ENCODE measurements around the gene NKPD1. TPM values are rescaled to one million over a fixed set of nuclear protein-coding genes. Genes with fewer than 3 reads are reported as not detected.

NKPD1 gene
- total RNA-seq, 6 experiments from 2014 or later, result 0.06 TPM; not detected in 5

DNA sequence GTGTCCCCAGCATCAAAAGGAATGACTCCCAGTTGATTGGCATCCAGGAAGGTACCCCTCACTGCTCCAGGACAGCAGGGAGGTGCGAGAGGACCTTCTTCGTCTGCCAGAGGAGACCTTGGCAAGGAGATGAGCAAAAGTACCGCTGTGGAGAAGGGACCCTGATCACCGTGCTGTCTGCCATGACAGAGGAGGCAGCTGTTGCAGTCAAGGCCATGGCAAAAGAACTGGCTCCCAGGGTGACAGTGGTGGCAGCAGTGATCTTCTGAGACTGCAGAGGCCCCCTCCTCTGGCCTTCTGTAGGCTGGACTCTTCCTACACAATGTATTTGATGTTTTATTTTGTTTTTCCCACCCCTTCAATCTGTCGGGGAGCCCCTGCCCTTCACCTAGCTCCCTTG, 32.0 kb downstream of the NKPD1 start:
- intact Hi-C loops (cut with DNase I), result no loop called here

DNA sequence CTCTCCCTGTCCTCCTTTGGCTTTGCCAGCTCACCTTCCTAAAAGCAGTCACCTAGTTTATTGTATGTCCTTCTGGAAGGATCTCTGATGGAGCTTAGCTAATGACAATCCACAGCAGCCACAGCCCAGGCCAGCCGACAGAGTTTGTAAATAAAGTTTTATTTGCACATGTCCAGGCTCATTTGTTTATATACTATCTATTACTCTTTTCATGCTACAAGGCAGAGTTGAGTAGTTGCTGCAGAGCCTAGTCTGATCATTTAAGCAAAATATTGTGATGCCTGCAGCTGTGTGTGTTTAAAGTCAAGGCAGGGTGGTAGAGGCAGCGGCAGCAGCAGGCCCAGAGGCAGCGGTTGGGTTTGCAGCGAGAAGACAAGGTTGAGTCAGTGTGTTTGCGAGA, 32.6 kb downstream of the NKPD1 start:
- no peak overlapping the region for H3K27ac ChIP-seq
- no peaks in the 10 kb centered on the region for H3K9me3 ChIP-seq
- intact Hi-C loops (cut with DNase I), result no loop called here
- ATAC-seq (no peak), DNase-seq (no peak)
- H3K36me3 ChIP-seq, result no peaks in the 10 kb centered on the region
- TF ChIP-seq, protein P1, sequence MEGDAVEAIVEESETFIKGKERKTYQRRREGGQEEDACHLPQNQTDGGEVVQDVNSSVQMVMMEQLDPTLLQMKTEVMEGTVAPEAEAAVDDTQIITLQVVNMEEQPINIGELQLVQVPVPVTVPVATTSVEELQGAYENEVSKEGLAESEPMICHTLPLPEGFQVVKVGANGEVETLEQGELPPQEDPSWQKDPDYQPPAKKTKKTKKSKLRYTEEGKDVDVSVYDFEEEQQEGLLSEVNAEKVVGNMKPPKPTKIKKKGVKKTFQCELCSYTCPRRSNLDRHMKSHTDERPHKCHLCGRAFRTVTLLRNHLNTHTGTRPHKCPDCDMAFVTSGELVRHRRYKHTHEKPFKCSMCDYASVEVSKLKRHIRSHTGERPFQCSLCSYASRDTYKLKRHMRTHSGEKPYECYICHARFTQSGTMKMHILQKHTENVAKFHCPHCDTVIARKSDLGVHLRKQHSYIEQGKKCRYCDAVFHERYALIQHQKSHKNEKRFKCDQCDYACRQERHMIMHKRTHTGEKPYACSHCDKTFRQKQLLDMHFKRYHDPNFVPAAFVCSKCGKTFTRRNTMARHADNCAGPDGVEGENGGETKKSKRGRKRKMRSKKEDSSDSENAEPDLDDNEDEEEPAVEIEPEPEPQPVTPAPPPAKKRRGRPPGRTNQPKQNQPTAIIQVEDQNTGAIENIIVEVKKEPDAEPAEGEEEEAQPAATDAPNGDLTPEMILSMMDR (IDR thresholded peaks at IDR 0.05), result no peak
- no peak for TF ChIP-seq POLR2A (IDR thresholded peaks at IDR 0.05)
- 79% methylated on average over 3 of the region's 5 CpGs for WGBS (ENCODE audit: insufficient coverage, low coverage, low lambda C conversion rate, missing lambda C conversion rate)
- H3K4me3 ChIP-seq, result no peak overlapping the region
- no peaks in the 10 kb centered on the region for H3K4me1 ChIP-seq
- no peaks in the 10 kb centered on the region for H3K27me3 ChIP-seq

More for the DNA sequence above, 32.0 kb downstream of the NKPD1 start:
- H3K4me3 ChIP-seq, result no peak overlapping the region
- DNase-seq (no peak), ATAC-seq (no peak)
- H3K36me3 ChIP-seq, result no peaks in the 10 kb centered on the region
- no peaks in the 10 kb centered on the region for H3K9me3 ChIP-seq
- 91% methylated on average over 1 of the region's 5 CpGs for WGBS (ENCODE audit: insufficient coverage, low coverage, low lambda C conversion rate, missing lambda C conversion rate)
- H3K27me3 ChIP-seq, result no peaks in the 10 kb centered on the region
- H3K27ac ChIP-seq, result no peak overlapping the region
- H3K4me1 ChIP-seq, result no peaks in the 10 kb centered on the region
- TF ChIP-seq POLR2A (IDR thresholded peaks at IDR 0.05), result no peak
- TF ChIP-seq, protein P1 (IDR thresholded peaks at IDR 0.05), result no peak

DNA sequence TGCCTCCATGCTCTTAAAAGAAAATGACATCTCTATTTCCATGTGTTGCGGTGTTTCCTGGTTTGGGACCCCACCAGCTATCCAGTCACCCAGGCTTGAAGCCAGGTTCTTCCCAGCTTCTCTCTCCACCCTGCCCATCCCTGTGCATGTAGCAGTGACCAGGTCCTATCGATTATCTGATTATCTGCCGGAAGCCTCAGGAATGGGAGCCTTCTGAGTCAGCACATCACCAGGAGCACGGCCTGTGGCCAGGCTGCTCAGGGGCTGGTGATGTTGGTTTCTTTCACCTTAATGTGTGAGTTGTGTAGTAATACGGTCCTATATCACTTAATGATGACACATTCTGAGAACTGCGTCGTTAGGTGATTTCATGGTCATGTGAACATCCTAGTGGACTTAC, 34.1 kb downstream of the NKPD1 start:
- no peak for TF ChIP-seq POLR2A (IDR thresholded peaks at IDR 0.05)
- TF ChIP-seq, protein P1 (IDR thresholded peaks at IDR 0.05), result no peak
- H3K9me3 ChIP-seq, result no peaks in the 10 kb centered on the region
- WGBS (ENCODE audit: insufficient coverage, low coverage, low lambda C conversion rate, missing lambda C conversion rate), result 72% methylated on average over 7 of the region's 7 CpGs
- no peak overlapping the region for H3K27ac ChIP-seq
- no peaks in the 10 kb centered on the region for H3K27me3 ChIP-seq
- no peak for DNase-seq
- ATAC-seq, result peak in 1 of 4 donors; percentile 47
- H3K36me3 ChIP-seq, result no peaks in the 10 kb centered on the region
- H3K4me1 ChIP-seq, result no peaks in the 10 kb centered on the region
- intact Hi-C loops (cut with DNase I), result no loop called here
- H3K4me3 ChIP-seq, result no peak overlapping the region

DNA sequence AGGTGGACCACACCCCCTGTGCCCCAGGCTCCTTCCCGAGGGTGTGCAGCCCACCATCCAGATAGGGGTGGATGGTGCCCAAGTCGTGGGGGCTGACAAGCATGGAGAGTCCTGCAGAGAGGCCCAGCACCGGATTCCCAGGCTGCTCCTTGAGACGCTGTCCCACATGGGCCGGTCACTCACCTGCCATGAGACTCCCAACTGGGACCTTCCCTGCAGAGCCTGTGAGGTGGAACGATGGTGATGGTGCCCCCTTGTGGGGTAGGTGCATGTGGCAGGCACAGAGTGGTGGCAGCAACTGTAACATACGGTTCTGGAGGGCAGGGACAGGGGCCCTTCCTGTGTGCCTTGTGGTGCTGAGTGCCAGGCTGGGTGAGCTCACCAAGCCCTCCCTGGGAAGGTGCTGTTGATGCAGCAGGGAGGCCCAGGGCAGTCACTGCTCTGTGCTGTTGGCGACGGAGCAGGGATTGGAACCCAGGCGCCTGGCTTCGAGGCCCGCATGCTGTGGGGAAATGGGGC, 34.7 kb downstream of the NKPD1 start:
- ATAC-seq (peak; percentile 83 to 90 (median 86)), DNase-seq (peak in 2 of 3 donors; percentile 68 to 74)
- H3K9me3 ChIP-seq, result no peaks in the 10 kb centered on the region
- intact Hi-C loops (cut with DNase I), result no loop called here
- no peaks in the 10 kb centered on the region for H3K36me3 ChIP-seq
- no peaks in the 10 kb centered on the region for H3K27me3 ChIP-seq
- TF ChIP-seq, protein P1 (IDR thresholded peaks at IDR 0.05), result peak; percentile 71 to 81 (median 79)
- no peak for TF ChIP-seq POLR2A (IDR thresholded peaks at IDR 0.05)
- no peak overlapping the region for H3K4me3 ChIP-seq
- no peaks in the 10 kb centered on the region for H3K4me1 ChIP-seq
- WGBS (ENCODE audit: insufficient coverage, low coverage, low lambda C conversion rate, missing lambda C conversion rate), result 0% methylated on average over 1 of the region's 12 CpGs
- H3K27ac ChIP-seq, result no peak overlapping the region

DNA sequence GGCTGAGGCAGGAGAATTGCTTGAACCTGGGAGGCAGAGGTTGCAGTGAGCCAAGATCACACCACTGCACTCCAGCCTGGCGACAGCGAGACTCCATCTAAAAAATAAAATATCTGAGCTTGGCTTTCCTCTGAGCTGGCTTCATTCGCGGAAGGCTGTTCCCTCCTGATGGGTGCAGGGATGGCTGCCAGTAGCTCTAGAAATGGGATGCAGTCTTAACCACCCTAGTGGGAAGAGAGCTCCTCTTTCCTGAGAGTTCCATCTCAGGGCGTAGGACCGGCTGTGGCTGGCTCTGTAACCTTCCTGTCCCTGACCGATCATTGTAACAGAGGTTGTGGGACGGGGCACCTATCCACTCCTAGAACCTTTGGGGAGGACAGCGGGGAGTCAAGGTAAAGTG, 35.4 kb downstream of the NKPD1 start:
- intact Hi-C loops (cut with DNase I), result no loop called here
- TF ChIP-seq, protein P1 (IDR thresholded peaks at IDR 0.05), result no peak
- 93% methylated on average over 9 of the region's 9 CpGs for WGBS (ENCODE audit: insufficient coverage, low coverage, low lambda C conversion rate, missing lambda C conversion rate)
- Histone ChIP-seq H3K36me3 (no peaks in the 10 kb centered on the region), H3K27ac (no peak overlapping the region), H3K9me3 (no peaks in the 10 kb centered on the region), H3K4me1 (no peaks in the 10 kb centered on the region), H3K4me3 (no peak overlapping the region), H3K27me3 (no peaks in the 10 kb centered on the region)
- no peak for DNase-seq
- no peak for ATAC-seq
